A673 (cell line): ENCODE results near the gene CCDC102A. TPM values are rescaled to one million over a fixed set of nuclear protein-coding genes. Genes with fewer than 3 reads are reported as not detected.

ENCODE experiments used
- BruUV-seq: library from RNA; stranded (reverse); fragments of 400-500 nt; replicated peaks from 2 replicates; lab custom pipeline; 2021; lab: Mats Ljungman, UMichigan
- CTCF ChIA-PET: fragments of 300-600 bp; sonication (Branson Sonifier 250); formaldehyde crosslinking; loops from one replicate; lab custom pipeline; 2022; ENCODE audit warnings: antibody characterized with exemption; lab: Charles Lee
- POLR2A ChIA-PET: fragments of 300-600 bp; sonication (Branson Sonifier 250); formaldehyde crosslinking; loops from one replicate; lab custom pipeline; 2022; ENCODE audit warnings: antibody characterized with exemption; ENCODE audit not compliant: low non-redundant PET; lab: Charles Lee
- DNase-seq: peaks from one replicate; pipeline ENCODE4 v3.0.0-alpha.2; 2015; ENCODE audit warnings: low spot score
- H3K27ac ChIP-seq: fragments of 200-600 bp; sonication (generic); 2 replicates; pipeline ENCODE4 v1.5.1; 2016; ENCODE audit warnings: mixed run types, low read depth, mild to moderate bottlenecking, mixed read lengths, antibody characterized with exemption, low read length; ENCODE audit not compliant: poor library complexity, severe bottlenecking
- H3K27me3 ChIP-seq: fragments of 200-600 bp; sonication (generic); replicated peaks from 2 replicates; pipeline ENCODE4 v1.6.1; 2017; ENCODE audit warnings: mixed run types, low read depth, mild to moderate bottlenecking, mixed read lengths, antibody characterized with exemption, low read length; ENCODE audit not compliant: insufficient read depth, poor library complexity
- H3K36me3 ChIP-seq: fragments of 200-600 bp; sonication (generic); 2 replicates; pipeline ENCODE4 v1.6.1; 2016; ENCODE audit warnings: mixed run types, mild to moderate bottlenecking, mixed read lengths, antibody characterized with exemption, low read length; ENCODE audit not compliant: insufficient read depth, poor library complexity, severe bottlenecking
- H3K4me1 ChIP-seq: fragments of 200-600 bp; sonication (generic); 2 replicates; pipeline ENCODE4 v1.6.1; 2017; ENCODE audit warnings: mixed run types, mild to moderate bottlenecking, mixed read lengths, antibody characterized with exemption, low read length; ENCODE audit not compliant: insufficient read depth, poor library complexity, severe bottlenecking
- H3K4me3 ChIP-seq: fragments of 200-600 bp; sonication (generic); 2 replicates; pipeline ENCODE4 v1.5.1; 2016; ENCODE audit warnings: low read depth, mixed run types, mild to moderate bottlenecking, mixed read lengths, low read length; ENCODE audit not compliant: poor library complexity, severe bottlenecking
- H3K9me3 ChIP-seq: fragments of 200-600 bp; sonication (generic); 2 replicates; pipeline ENCODE4 v1.6.1; 2016; ENCODE audit warnings: mixed run types, low read depth, mild to moderate bottlenecking, mixed read lengths, antibody characterized with exemption, low read length; ENCODE audit not compliant: poor library complexity, severe bottlenecking
- EZH2 ChIP-seq: fragments of 200-600 bp; sonication (generic); IDR thresholded peaks from 2 replicates; pipeline ENCODE4 v1.6.1; 2017; ENCODE audit warnings: borderline replicate concordance, low read depth, mild to moderate bottlenecking, mixed read lengths, antibody characterized with exemption, low read length; ENCODE audit not compliant: poor library complexity, severe bottlenecking
- intact Hi-C: fragments of 100-400 bp; cut with micrococcal nuclease; formaldehyde crosslinking; loops from one replicate; pipeline ENCODE4 v1.10.0; 2022; ENCODE audit not compliant: unreplicated experiment
- total RNA-seq: library from RNA; stranded (reverse); gene quantifications from 2 replicates; pipeline ENCODE4 v1.2.3, GENCODE V29; 2021
- TF ChIP-seq, protein P1 (sequence below): fragments of 300-800, 200-600 bp; sonication (generic); conservative IDR thresholded peaks from 2 replicates; pipeline ENCODE4 v1.5.1; 2017; ENCODE audit warnings: low read depth, mild to moderate bottlenecking, antibody characterized with exemption, low read length, moderate library complexity, mixed read lengths

CCDC102A gene
- total RNA-seq, 1 experiment from 2014 or later = 10.3 TPM

DNA sequence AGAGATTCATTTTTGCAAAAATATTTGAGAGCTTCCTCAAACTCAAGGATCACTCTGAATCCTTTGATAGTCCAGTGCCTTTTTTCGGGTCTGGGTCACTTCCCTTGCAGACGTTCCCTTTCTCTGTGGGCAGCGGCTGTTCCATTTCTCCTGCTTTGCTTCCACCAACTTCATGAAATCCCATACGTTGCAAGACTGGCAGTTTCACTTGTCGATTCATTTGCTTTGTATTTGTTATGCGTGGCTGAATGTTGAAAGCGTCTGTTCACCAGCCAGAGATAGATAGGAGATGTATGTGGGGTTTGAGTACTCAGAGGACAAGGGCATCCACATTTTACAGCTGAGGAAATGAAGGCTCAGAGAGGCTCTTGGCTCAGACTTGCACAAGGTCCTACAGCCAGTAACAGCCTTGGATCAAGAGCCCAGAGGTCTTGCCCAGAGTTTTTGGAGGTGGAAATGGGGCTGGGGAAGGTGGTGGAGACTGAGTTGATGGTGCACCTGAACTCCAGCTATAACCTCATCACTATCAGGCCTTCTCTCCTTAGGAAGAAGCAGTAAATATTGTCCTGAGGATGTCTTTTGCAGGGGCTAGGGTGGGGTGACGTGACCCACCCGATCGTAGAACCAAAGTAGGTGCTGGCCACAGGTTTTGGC lies 1.3 kb upstream of the CCDC102A start:
- no peak overlapping the region for H3K27ac ChIP-seq
- intact Hi-C loops = no loop called here
- ChIA-PET CTCF (interaction anchor here (0.8 kb wide), 1 partner anchor 8 kb away, joined by 4 read pairs; no protein-coding TSS in a partner anchor), POLR2A (no interaction called here)
- no peak for DNase-seq
- H3K27me3 ChIP-seq = no peaks in the 10 kb centered on the region
- no peak for TF ChIP-seq EZH2
- TF ChIP-seq, protein P1, sequence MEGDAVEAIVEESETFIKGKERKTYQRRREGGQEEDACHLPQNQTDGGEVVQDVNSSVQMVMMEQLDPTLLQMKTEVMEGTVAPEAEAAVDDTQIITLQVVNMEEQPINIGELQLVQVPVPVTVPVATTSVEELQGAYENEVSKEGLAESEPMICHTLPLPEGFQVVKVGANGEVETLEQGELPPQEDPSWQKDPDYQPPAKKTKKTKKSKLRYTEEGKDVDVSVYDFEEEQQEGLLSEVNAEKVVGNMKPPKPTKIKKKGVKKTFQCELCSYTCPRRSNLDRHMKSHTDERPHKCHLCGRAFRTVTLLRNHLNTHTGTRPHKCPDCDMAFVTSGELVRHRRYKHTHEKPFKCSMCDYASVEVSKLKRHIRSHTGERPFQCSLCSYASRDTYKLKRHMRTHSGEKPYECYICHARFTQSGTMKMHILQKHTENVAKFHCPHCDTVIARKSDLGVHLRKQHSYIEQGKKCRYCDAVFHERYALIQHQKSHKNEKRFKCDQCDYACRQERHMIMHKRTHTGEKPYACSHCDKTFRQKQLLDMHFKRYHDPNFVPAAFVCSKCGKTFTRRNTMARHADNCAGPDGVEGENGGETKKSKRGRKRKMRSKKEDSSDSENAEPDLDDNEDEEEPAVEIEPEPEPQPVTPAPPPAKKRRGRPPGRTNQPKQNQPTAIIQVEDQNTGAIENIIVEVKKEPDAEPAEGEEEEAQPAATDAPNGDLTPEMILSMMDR = no peak
- no peak overlapping the region for H3K4me3 ChIP-seq
- no peaks in the 10 kb centered on the region for H3K9me3 ChIP-seq
- H3K36me3 ChIP-seq = no peaks in the 10 kb centered on the region
- BruUV-seq = no TSS peak
- peaks cover 22% of the 10 kb centered on the region for H3K4me1 ChIP-seq

DNA sequence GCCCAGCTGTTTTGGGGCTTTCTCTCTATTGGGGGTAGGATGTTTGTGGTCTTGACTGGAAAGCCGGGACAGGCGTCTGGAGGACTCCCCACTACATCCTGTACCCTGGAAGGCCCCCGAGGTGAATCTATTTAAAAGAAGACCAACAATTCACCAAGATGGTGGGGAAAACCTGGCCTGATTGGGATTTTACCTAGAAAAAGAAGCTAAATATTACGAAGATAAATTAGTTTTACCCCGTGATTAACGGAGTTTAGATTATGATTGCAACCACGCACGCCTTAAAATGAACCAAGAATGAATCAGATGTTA lies 779 bp upstream of the CCDC102A start:
- ChIA-PET POLR2A (no interaction called here), CTCF (interaction anchor here (0.5 to 0.8 kb wide), 2 partner anchors 9 to 74 kb away, joined by 4 to 5 read pairs; partner anchors contain the start of gene POLR2C)
- no peaks in the 10 kb centered on the region for H3K27me3 ChIP-seq
- H3K36me3 ChIP-seq = no peaks in the 10 kb centered on the region
- H3K9me3 ChIP-seq = no peaks in the 10 kb centered on the region
- no peak for DNase-seq
- H3K27ac ChIP-seq = no peak overlapping the region
- H3K4me1 ChIP-seq = peaks cover 25% of the 10 kb centered on the region
- peak overlapping the region; percentile 91 for H3K4me3 ChIP-seq
- no TSS peak for BruUV-seq
- intact Hi-C loops = no loop called here
- TF ChIP-seq, protein P1 = no peak
- no peak for TF ChIP-seq EZH2

DNA sequence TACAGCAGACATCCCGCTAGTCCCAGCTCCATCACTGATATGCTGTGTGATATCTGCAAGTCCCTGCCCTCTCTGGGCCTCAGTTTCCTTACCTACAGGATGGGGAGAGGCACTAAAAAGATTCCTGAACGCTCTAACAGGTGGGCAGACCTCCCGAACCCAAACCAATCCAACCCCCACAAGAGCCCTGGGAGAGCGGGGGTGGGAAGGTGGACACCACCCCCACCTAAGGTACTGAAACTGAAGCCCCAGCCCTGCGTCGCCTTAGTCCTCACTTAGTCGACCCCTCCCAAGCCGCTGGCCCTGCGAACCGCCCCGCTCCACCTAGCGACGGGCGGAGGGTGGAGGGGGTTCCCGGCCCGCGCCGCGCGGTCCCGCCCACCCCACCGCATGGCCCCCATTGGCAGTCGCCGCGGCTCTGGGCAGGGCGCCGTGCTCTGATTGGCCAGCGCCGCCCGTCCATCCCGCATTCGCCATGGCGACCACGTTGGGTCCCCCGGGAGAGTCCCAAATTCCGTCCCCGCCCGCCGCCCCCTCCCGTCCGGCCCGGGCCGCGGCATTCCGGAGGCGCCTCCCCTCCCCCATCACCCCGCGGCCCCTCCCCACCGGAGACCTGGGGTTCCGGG lies 578 bp downstream of the CCDC102A start:
- H3K4me3 ChIP-seq = peak overlapping the region; percentile 91
- no peaks in the 10 kb centered on the region for H3K27me3 ChIP-seq
- intact Hi-C loops = no loop called here
- no peaks in the 10 kb centered on the region for H3K36me3 ChIP-seq
- ChIA-PET CTCF (interaction anchor here (0.6 kb wide), 1 partner anchor 212 kb away, joined by 3 read pairs; no protein-coding TSS in a partner anchor), POLR2A (no interaction called here)
- TF ChIP-seq, protein P1 = peak; percentile 24; the same call in 1 of the 2 replicates
- no peak for TF ChIP-seq EZH2
- H3K4me1 ChIP-seq = peaks cover 25% of the 10 kb centered on the region
- peak; percentile 93 for DNase-seq
- H3K9me3 ChIP-seq = no peaks in the 10 kb centered on the region
- H3K27ac ChIP-seq = peak overlapping the region; percentile 92
- BruUV-seq = no TSS peak
